K562 (cell line): ENCODE data around the gene HOXC10. TPM values are rescaled to one million over a fixed set of nuclear protein-coding genes. Genes with fewer than 3 reads are reported as not detected.

ENCODE experiments used
- ARID1B ChIP-seq: fragments of 450-650 bp; IDR thresholded peaks from 2 replicates; pipeline ENCODE4 v1.6.1; 2016; ENCODE audit warnings: antibody characterized with exemption, mild to moderate bottlenecking, inconsistent platforms
- BRD9 ChIP-seq: fragments of 450-650 bp; IDR thresholded peaks from 2 replicates; pipeline ENCODE4 v1.6.1; 2018; ENCODE audit warnings: low read depth; ENCODE audit not compliant: partially characterized antibody
- CREB3L1 ChIP-seq: fragments of 450-650 bp; IDR thresholded peaks from 2 replicates; pipeline ENCODE4 v1.6.1; 2014; ENCODE audit warnings: low read depth, mild to moderate bottlenecking, moderate library complexity, borderline replicate concordance
- E2F6 ChIP-seq, 2 experiments: IDR thresholded peaks; 2 replicates each; pipeline ENCODE4 v1.6.1; 2011; ENCODE audit warnings: borderline replicate concordance in 1 of 2, control low read depth in 1 of 2, low read depth in 1 of 2, low read length in 1 of 2, mild to moderate bottlenecking in 1 of 2, mixed read lengths in 1 of 2, moderate library complexity in 1 of 2; ENCODE audit not compliant: insufficient read depth in 1 of 2, insufficient read length in 1 of 2, poor library complexity in 1 of 2, severe bottlenecking in 1 of 2; ENCODE audit errors: extremely low read depth in 1 of 2
- EGR1 ChIP-seq: fragments of 450-650 bp; conservative IDR thresholded peaks from 2 replicates; pipeline ENCODE4 v1.6.1; 2017; ENCODE audit warnings: mild to moderate bottlenecking
- HNRNPK ChIP-seq: fragments of 200-400 bp; formaldehyde crosslinking; IDR thresholded peaks from one replicate; pipeline ENCODE4 v1.6.1; 2018; ENCODE audit warnings: mild to moderate bottlenecking, low read depth, low read length; ENCODE audit not compliant: poor library complexity, severe bottlenecking
- MIER1 ChIP-seq: fragments of 450-650 bp; IDR thresholded peaks from 2 replicates; pipeline ENCODE4 v1.6.1; 2016; ENCODE audit warnings: antibody characterized with exemption, mild to moderate bottlenecking, low read depth
- NR1H2 ChIP-seq: sonication (generic); formaldehyde crosslinking; IDR thresholded peaks from 2 replicates; pipeline ENCODE4 v1.4.0; 2020; ENCODE audit warnings: mild to moderate bottlenecking, missing genetic modification reagents
- SAP30 ChIP-seq: fragments of 200-600 bp; sonication (generic); IDR thresholded peaks from 2 replicates; pipeline ENCODE4 v1.6.1; 2012; ENCODE audit warnings: borderline replicate concordance, low read depth, mild to moderate bottlenecking, moderate library complexity, low read length, control low read depth, inconsistent platforms; ENCODE audit not compliant: insufficient read depth, poor library complexity, severe bottlenecking
- ZNF589 ChIP-seq: fragments of 200-800 bp; sonication (Bioruptor generic); IDR thresholded peaks from 2 replicates; pipeline ENCODE4 v1.6.1; 2016; ENCODE audit warnings: low read depth, missing genetic modification characterization, missing compliant biosample characterization
- polyA plus RNA-seq, 8 experiments: library from polyadenylated mRNA; depleted of rRNA in 4 of 8; stranded (reverse) in 5 of 8; unstranded in 3 of 8; fragments of >200 nt; fragmentation: Nextera tagmentation in 2 of 8; fragmentation: Illumina TruSeq in 1 of 8; extraction: Ambion mirVana in 2 of 8; extraction: Trizol in 1 of 8; gene quantifications; 2 replicates each; pipeline versions ENCODE4 v1.2.1 to v1.2.3, GENCODE V29; 2011 to 2014; ENCODE audit warnings: inconsistent platforms in 1 of 8, missing spikeins in 1 of 8
- total RNA-seq, 7 experiments: library from RNA; depleted of rRNA in 6 of 7; stranded (reverse); fragments of >200 nt in 6 of 7; fragmentation: Illumina TruSeq in 2 of 7; extraction: Trizol in 2 of 7; gene quantifications; 2 replicates each; pipeline versions ENCODE4 v1.2.1 to v1.2.3, GENCODE V29; 2011 to 2021; ENCODE audit warnings: low replicate concordance in 1 of 7

The HOXC10 gene
- total and polyA plus RNA-seq, 9 of the 15 experiments (the other 6 are each of a cell fraction or from before 2014, with no cell fraction given): 0.13 to 0.77 (median 0.35) TPM; not detected in 2

- TF ChIP-seq MIER1 (no peak), E2F6 (IDR thresholded peaks at IDR 0.05; ENCODE audit: borderline replicate concordance in 1 of 2, extremely low read depth in 1 of 2, insufficient read depth in 1 of 2, insufficient read length in 1 of 2, low read depth in 1 of 2, low read length in 1 of 2, poor library complexity in 1 of 2, severe bottlenecking in 1 of 2) (peak; percentile 9 to 36), ZNF589 (CRISPR knock-in tag) (peak; percentile 62; the same call in 1 of the 2 replicates), EGR1 (peak; percentile 84), SAP30 (no peak), BRD9 (peak; percentile 12), NR1H2 (no peak), CREB3L1 (peak; percentile 40; the same call in 1 of the 2 replicates), ARID1B (peak; percentile 27; the same call in 1 of the 2 replicates), HNRNPK (no peak)
Measured at GRCh38 chr12:54018468-54018984, 33.6 kb downstream of the HOXC10 start (continued).
